Chondrocyte (in vitro differentiated cells): ENCODE results near the gene PRELP. TPM values are rescaled to one million over a fixed set of nuclear protein-coding genes. Genes with fewer than 3 reads are reported as not detected.
"Not testable (repeated sequence)": the region's sequence is repeated elsewhere in the genome, so short reads cannot be mapped to it uniquely, and the experiment has no call there.

Experiments used
- DNase-seq: peaks from one replicate; pipeline ENCODE4 v3.0.0; 2021; ENCODE audit warnings: mixed read lengths, low spot score
- H3K27ac Mint-ChIP-seq: one replicate; pipeline ENCODE4 v1.8.0; 2021; ENCODE audit warnings: mild to moderate bottlenecking, moderate library complexity, mixed read lengths; ENCODE audit not compliant: unreplicated experiment
- H3K27me3 Mint-ChIP-seq: 2 replicates; pipeline ENCODE4 v1.8.0; 2021; ENCODE audit warnings: low read depth, mixed read lengths
- H3K36me3 Mint-ChIP-seq: 2 replicates; pipeline ENCODE4 v1.8.0; 2021; ENCODE audit warnings: low read depth, mixed read lengths
- H3K4me1 Mint-ChIP-seq: 2 replicates; pipeline ENCODE4 v1.8.0; 2021; ENCODE audit warnings: low read depth, mild to moderate bottlenecking, mixed read lengths
- H3K4me3 Mint-ChIP-seq: one replicate; pipeline ENCODE4 v1.8.0; 2021; ENCODE audit warnings: mild to moderate bottlenecking, moderate library complexity, mixed read lengths; ENCODE audit not compliant: unreplicated experiment
- H3K9me3 Mint-ChIP-seq: 2 replicates; pipeline ENCODE4 v1.8.0; 2021; ENCODE audit warnings: low read depth, mixed read lengths
- total RNA-seq: library from RNA; stranded (reverse); gene quantifications from 3 replicates; pipeline ENCODE4 v1.2.1, GENCODE V29; 2021
- TF ChIP-seq, protein P1 (sequence below): fragments of 200-600 bp; sonication (generic); IDR thresholded peaks from 2 replicates; pipeline ENCODE4 v1.5.0; 2021; ENCODE audit warnings: antibody characterized with exemption, mild to moderate bottlenecking, moderate library complexity

The PRELP gene
- total RNA-seq, 1 donor from 2014 or later = 33.7 TPM

DNA sequence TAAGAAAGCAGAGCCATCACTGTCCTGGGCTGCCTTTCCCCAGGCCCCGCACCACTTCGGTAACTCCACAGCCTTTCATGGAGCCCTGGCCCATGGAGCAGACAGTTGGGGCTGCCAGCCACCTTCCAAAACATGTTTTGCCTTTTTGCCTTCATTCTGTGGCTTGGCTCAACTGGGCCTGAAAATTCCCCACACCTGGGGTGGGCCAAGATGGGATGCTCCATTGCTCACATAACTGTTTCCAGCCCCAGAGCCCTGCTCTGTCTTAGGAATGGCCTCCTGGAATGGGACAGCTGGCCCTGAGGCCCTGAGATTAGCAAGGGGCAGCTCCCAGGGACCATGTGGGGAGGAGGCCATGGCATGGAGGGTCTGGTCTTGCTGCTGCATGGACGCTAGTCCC, 10.9 kb upstream of the PRELP start:
- no peaks in the 10 kb centered on the region for H3K9me3 Mint-ChIP-seq
- TF ChIP-seq, protein P1, sequence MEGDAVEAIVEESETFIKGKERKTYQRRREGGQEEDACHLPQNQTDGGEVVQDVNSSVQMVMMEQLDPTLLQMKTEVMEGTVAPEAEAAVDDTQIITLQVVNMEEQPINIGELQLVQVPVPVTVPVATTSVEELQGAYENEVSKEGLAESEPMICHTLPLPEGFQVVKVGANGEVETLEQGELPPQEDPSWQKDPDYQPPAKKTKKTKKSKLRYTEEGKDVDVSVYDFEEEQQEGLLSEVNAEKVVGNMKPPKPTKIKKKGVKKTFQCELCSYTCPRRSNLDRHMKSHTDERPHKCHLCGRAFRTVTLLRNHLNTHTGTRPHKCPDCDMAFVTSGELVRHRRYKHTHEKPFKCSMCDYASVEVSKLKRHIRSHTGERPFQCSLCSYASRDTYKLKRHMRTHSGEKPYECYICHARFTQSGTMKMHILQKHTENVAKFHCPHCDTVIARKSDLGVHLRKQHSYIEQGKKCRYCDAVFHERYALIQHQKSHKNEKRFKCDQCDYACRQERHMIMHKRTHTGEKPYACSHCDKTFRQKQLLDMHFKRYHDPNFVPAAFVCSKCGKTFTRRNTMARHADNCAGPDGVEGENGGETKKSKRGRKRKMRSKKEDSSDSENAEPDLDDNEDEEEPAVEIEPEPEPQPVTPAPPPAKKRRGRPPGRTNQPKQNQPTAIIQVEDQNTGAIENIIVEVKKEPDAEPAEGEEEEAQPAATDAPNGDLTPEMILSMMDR = no peak
- no peak for DNase-seq
- no peaks in the 10 kb centered on the region for H3K27me3 Mint-ChIP-seq
- no peak overlapping the region for H3K4me3 Mint-ChIP-seq
- H3K4me1 Mint-ChIP-seq = peaks cover 63% of the 10 kb centered on the region
- peak overlapping the region; percentile 94 for H3K27ac Mint-ChIP-seq
- no peaks in the 10 kb centered on the region for H3K36me3 Mint-ChIP-seq

DNA sequence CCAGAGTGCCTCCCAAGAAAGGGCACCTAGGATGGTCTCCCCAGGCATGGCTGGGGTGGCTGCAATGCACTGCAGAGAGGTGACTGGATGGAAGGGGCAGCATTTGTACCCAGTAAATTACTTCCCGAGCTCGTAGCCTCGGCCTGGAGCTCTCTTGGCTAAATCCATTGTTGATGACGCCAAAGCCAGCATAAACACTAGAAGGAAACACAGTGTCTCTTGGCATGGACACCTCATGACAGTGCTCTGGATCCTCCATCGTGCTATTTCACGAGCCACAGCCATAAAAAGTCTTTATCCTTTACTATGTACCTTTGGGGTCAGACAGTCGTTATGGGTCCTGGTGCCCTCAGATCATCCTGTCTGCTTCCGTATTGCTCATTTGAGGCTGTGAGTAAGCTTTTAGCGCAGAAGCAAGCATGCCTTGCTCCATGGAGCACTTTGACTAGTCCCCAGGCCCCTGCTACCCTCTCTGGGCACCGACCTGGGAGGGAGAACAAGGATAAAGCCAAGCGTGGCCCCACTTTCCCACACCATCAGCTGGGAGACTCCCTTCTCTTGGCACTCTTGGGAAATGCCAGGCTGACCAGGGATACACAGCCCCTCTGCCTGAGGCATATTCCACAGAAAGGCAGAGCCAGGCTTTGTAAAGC, 10.3 kb upstream of the PRELP start:
- H3K9me3 Mint-ChIP-seq = no peaks in the 10 kb centered on the region
- no peaks in the 10 kb centered on the region for H3K36me3 Mint-ChIP-seq
- no peak for DNase-seq
- no peaks in the 10 kb centered on the region for H3K27me3 Mint-ChIP-seq
- TF ChIP-seq, protein P1 = no peak
- H3K27ac Mint-ChIP-seq = peak overlapping the region; percentile 94
- peaks cover 63% of the 10 kb centered on the region for H3K4me1 Mint-ChIP-seq
- H3K4me3 Mint-ChIP-seq = no peak overlapping the region

DNA sequence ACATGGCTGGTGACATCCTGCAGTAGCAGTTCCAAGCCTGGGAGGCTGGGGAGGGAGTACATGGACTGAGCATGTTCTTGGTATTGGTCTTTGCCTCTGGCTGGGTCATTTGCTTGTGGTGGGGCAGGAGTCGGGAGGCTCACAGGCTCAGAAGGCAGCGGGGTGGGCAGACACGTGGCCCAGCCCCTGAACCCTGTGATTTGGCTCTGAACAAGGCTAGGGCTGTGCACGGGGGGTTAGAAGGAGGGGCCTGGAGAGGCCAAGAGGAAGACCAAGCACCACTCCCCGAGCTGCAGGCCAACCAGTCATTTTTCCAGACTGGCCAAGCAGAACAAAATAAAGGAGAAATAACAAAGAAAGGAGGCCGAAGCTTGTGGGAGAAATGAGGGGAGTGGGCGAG, 9.7 kb upstream of the PRELP start:
- Mint-ChIP-seq H3K4me3 (no peak overlapping the region), H3K27me3 (no peaks in the 10 kb centered on the region), H3K4me1 (peaks cover 63% of the 10 kb centered on the region), H3K36me3 (no peaks in the 10 kb centered on the region), H3K9me3 (no peaks in the 10 kb centered on the region), H3K27ac (peak overlapping the region; percentile 94)
- TF ChIP-seq, protein P1 = no peak
- DNase-seq = no peak

DNA sequence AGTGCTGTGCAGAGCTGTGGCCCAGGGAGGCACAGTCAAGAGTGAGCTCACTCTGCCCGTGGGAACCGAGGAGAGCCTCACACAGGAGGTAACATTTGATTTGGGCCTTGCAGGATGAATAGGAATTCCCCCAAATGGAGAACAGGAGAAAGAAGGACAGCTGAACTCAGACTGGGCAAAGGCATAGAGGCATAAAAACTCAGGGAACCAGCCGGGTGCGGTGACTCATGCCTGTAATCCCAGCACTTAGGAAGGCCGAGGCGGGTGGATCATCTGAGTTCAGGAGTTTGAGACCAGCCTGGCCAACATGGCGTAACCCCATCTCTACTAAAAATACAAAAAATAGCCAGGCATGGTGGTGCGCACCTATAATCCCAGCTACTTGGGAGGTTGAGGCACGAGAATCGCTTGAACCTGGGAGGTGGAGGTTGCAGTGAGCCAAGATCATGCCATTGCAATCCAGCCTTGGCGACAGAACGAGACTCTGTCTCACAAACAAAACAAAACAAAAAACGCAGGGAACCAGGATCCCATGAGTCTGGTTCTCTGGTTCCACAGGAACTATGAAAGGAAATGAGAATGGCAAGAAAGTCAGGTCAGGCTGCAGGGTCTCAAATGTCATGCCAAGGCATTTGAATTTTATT, 8.6 kb upstream of the PRELP start:
- H3K27ac Mint-ChIP-seq = peak overlapping the region; percentile 94
- H3K27me3 Mint-ChIP-seq, DNase-seq, H3K36me3 Mint-ChIP-seq, H3K9me3 Mint-ChIP-seq, H3K4me3 Mint-ChIP-seq: not testable (repeated sequence)
- peaks cover 59% of the 10 kb centered on the region for H3K4me1 Mint-ChIP-seq

DNA sequence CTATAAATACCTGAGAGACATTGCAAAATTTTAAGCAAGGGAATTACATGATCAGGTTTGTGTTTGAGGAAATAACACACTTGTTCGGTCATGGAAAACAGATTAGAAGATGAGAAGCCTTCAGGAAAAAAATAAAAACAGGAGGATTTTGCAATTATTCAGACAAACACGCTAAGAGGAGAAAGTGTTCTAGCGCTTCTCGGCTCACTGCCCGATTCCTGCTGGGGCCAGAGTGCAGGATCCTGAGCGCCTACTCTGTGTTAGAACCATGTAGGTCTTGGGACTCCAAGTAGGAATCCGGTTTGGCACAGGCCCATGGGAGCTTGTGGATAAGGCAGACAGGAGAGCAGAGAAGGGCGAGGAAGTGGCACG, 8.1 kb upstream of the PRELP start:
- Mint-ChIP-seq H3K27me3 (no peaks in the 10 kb centered on the region), H3K9me3 (no peaks in the 10 kb centered on the region), H3K4me3 (no peak overlapping the region), H3K4me1 (peaks cover 56% of the 10 kb centered on the region), H3K27ac (peak overlapping the region; percentile 94), H3K36me3 (no peaks in the 10 kb centered on the region)
- TF ChIP-seq, protein P1 = no peak
- no peak for DNase-seq

DNA sequence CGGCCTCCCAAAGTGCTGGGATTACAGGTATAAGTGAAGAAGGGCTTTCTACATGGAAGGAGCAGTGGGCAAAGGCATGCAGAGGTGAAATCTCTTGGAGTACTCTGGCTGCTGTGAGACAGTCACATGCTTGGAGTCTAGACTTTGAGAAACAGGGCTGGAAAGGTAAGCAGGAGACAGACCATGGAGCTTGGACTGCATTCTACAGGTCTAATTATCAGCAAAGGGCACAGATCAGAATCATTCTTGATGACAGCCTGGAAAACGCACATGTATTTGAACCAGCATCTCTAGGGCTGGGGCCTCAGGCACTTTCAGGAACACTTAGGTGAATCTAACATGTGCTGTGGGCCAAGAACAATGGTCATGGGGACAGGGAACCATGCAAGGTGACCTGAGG, 7.3 kb upstream of the PRELP start:
- no peaks in the 10 kb centered on the region for H3K36me3 Mint-ChIP-seq
- H3K4me1 Mint-ChIP-seq = peaks cover 48% of the 10 kb centered on the region
- H3K27me3 Mint-ChIP-seq = no peaks in the 10 kb centered on the region
- H3K27ac Mint-ChIP-seq = no peak overlapping the region
- no peak overlapping the region for H3K4me3 Mint-ChIP-seq
- TF ChIP-seq, protein P1 = no peak
- no peaks in the 10 kb centered on the region for H3K9me3 Mint-ChIP-seq
- DNase-seq = no peak
